Measurements from ENCODE around the gene LYAR.

- TF ChIP-seq CTCF (IDR thresholded peaks at IDR 0.05; ENCODE audit: insufficient read depth, low read depth, low read length) (no peak), EZH2 (IDR thresholded peaks at IDR 0.05; ENCODE audit: insufficient read depth, low read length) (no peak)
Measured at GRCh38 chr4:4325321-4325720, 35.4 kb upstream of the LYAR start.

Measured in astrocyte (in vitro differentiated cells and primary cell).